H1 (cell line): ENCODE data around the gene PCDHA5. TPM values are rescaled to one million over a fixed set of nuclear protein-coding genes. Genes with fewer than 3 reads are reported as not detected.

Source experiments
- CTCF ChIA-PET: fragments of 300-600 bp; sonication (Branson Sonifier 250); formaldehyde crosslinking; loops from one replicate; lab custom pipeline; 2021; ENCODE audit not compliant: partially characterized antibody; lab: Charles Lee
- POLR2A ChIA-PET: fragments of 300-600 bp; sonication (Branson Sonifier 250); formaldehyde crosslinking; loops from one replicate; lab custom pipeline; 2021; ENCODE audit warnings: inconsistent platforms; ENCODE audit not compliant: partially characterized antibody; lab: Charles Lee
- DNase-seq, 2 experiments: peaks; one replicate each; pipeline versions ENCODE4 v3.0.0 to v3.0.0-alpha.2; 2010 to 2022; ENCODE audit warnings: low spot score in 2 of 2, low read depth in 1 of 2, mixed read lengths in 1 of 2
- FAIRE-seq: peaks from 2 replicates; lab custom pipeline; 2011; peaks lifted over from hg19 to GRCh38; lab: Jason Lieb, UNC
- H2AFZ ChIP-seq: 2 replicates; pipeline ENCODE4 v1.8.1; 2012; ENCODE audit warnings: low read length, inconsistent platforms
- H2AK5ac ChIP-seq: 2 replicates; pipeline ENCODE4 v1.6.1; 2013; ENCODE audit warnings: low read depth, low read length
- H2BK120ac ChIP-seq: replicated peaks from 2 replicates; pipeline ENCODE3; 2013; ENCODE audit warnings: low read depth, low read length, inconsistent platforms
- H2BK12ac ChIP-seq: 2 replicates; pipeline ENCODE4 v1.6.1; 2013; ENCODE audit warnings: low read depth, low read length
- H2BK15ac ChIP-seq: 2 replicates; pipeline ENCODE4 v1.6.1; 2013; ENCODE audit warnings: low read length
- H2BK20ac ChIP-seq: 2 replicates; pipeline ENCODE4 v1.6.1; 2013; ENCODE audit warnings: low read length
- H2BK5ac ChIP-seq: 2 replicates; pipeline ENCODE4 v1.6.1; 2013; ENCODE audit warnings: low read depth, low read length
- H3K14ac ChIP-seq: 2 replicates; pipeline ENCODE4 v1.6.1; 2013; ENCODE audit warnings: inconsistent platforms; ENCODE audit not compliant: insufficient read length
- H3K18ac ChIP-seq: 2 replicates; pipeline ENCODE4 v1.6.1; 2013; ENCODE audit warnings: low read length; ENCODE audit errors: extremely low read depth
- H3K23ac ChIP-seq: 2 replicates; pipeline ENCODE4 v1.6.1; 2013; ENCODE audit warnings: inconsistent platforms; ENCODE audit not compliant: insufficient read length
- H3K23me2 ChIP-seq: 2 replicates; pipeline ENCODE4 v1.6.1; 2013; ENCODE audit warnings: low read depth, low read length
- H3K27ac ChIP-seq: 2 replicates; pipeline ENCODE4 v1.6.1; 2011; ENCODE audit warnings: low read depth, low read length, inconsistent platforms
- H3K27me3 ChIP-seq, 4 experiments: replicated peaks in 1 of 4; 1 replicate in 1 of 4; 2 replicates in 3 of 4; pipeline versions ENCODE4 v1.6.1 to v1.8.1; 2011 to 2013; ENCODE audit warnings: low read length in 3 of 4, mild to moderate bottlenecking in 3 of 4, inconsistent platforms in 2 of 4, mixed read lengths in 2 of 4, moderate library complexity in 1 of 4; ENCODE audit not compliant: control insufficient read depth in 3 of 4, insufficient read depth in 3 of 4; ENCODE audit errors: extremely low read depth in 1 of 4
- H3K36me3 ChIP-seq, 4 experiments: 2 replicates each; pipeline versions ENCODE4 v1.6.1 to v1.8.1; 2011 to 2013; ENCODE audit warnings: mild to moderate bottlenecking in 4 of 4, low read length in 3 of 4, moderate library complexity in 2 of 4, control low read depth in 1 of 4, inconsistent platforms in 1 of 4; ENCODE audit not compliant: insufficient read depth in 4 of 4, control insufficient read depth in 2 of 4
- H3K4ac ChIP-seq: replicated peaks from 2 replicates; pipeline ENCODE3; 2013; ENCODE audit warnings: low read length, low read depth, mixed read lengths, inconsistent platforms; ENCODE audit not compliant: insufficient read length
- H3K4me1 ChIP-seq, 4 experiments: replicated peaks in 1 of 4; 1 replicate in 1 of 4; 2 replicates in 3 of 4; pipeline versions ENCODE4 v1.6.1 to v1.8.1; 2011 to 2013; ENCODE audit warnings: low read length in 3 of 4, inconsistent platforms in 2 of 4, mixed read lengths in 1 of 4; ENCODE audit not compliant: insufficient read depth in 4 of 4, control insufficient read depth in 3 of 4
- H3K4me2 ChIP-seq, 2 experiments: 2 replicates each; pipeline versions ENCODE4 v1.6.1 to v1.8.1; 2011 to 2013; ENCODE audit warnings: low read depth in 2 of 2, low read length in 2 of 2, control low read depth in 1 of 2, inconsistent platforms in 1 of 2, mild to moderate bottlenecking in 1 of 2; ENCODE audit not compliant: insufficient read depth in 1 of 2
- H3K4me3 ChIP-seq, 4 experiments: fragments of 200-600, 300-600 bp in 1 of 4; sonication (generic), shearing (Covaris generic), sonication (Bioruptor Twin) in 1 of 4; 2 replicates each; pipeline versions ENCODE4 v1.5.1 to v1.8.1; 2011 to 2016; ENCODE audit warnings: low read length in 4 of 4, low read depth in 3 of 4, control low read depth in 2 of 4, inconsistent platforms in 2 of 4, mild to moderate bottlenecking in 2 of 4, mixed read lengths in 1 of 4, moderate library complexity in 1 of 4; ENCODE audit not compliant: insufficient read depth in 2 of 4; ENCODE audit errors: extremely low read depth in 1 of 4
- H3K56ac ChIP-seq: replicated peaks from 2 replicates; pipeline ENCODE3; 2013; ENCODE audit warnings: low read depth, mild to moderate bottlenecking, mixed read lengths, low read length, inconsistent platforms; ENCODE audit not compliant: insufficient read length
- H3K79me1 ChIP-seq: 2 replicates; pipeline ENCODE4 v1.6.1; 2013; ENCODE audit warnings: low read depth, low read length, control low read depth
- H3K79me2 ChIP-seq, 2 experiments: 2 replicates each; pipeline versions ENCODE4 v1.6.1 to v1.8.1; 2012 to 2013; ENCODE audit warnings: low read length in 2 of 2, mild to moderate bottlenecking in 2 of 2, inconsistent platforms in 1 of 2; ENCODE audit not compliant: insufficient read depth in 2 of 2, control insufficient read depth in 1 of 2
- H3K9ac ChIP-seq, 4 experiments: replicated peaks in 1 of 4; 1 replicate in 1 of 4; 2 replicates in 3 of 4; pipeline versions ENCODE4 v1.6.1 to v1.8.1; 2011 to 2013; ENCODE audit warnings: low read depth in 3 of 4, low read length in 3 of 4, control low read depth in 2 of 4, mild to moderate bottlenecking in 2 of 4, moderate library complexity in 2 of 4, inconsistent platforms in 1 of 4; ENCODE audit errors: extremely low read depth in 1 of 4
- H3K9me3 ChIP-seq, 2 experiments: 2 replicates each; pipeline versions ENCODE4 v1.6.1 to v1.8.1; 2012 to 2013; ENCODE audit warnings: mild to moderate bottlenecking in 2 of 2, moderate library complexity in 2 of 2, control low read depth in 1 of 2, inconsistent platforms in 1 of 2, low read depth in 1 of 2, low read length in 1 of 2, mixed read lengths in 1 of 2; ENCODE audit not compliant: insufficient read depth in 2 of 2
- H4K20me1 ChIP-seq, 2 experiments: replicated peaks in 1 of 2; 2 replicates each; pipeline versions ENCODE3 to v1.8.1; 2011 to 2013; ENCODE audit warnings: inconsistent platforms in 2 of 2, low read length in 2 of 2, mild to moderate bottlenecking in 1 of 2; ENCODE audit not compliant: insufficient read depth in 2 of 2, control insufficient read depth in 1 of 2
- H4K5ac ChIP-seq: 2 replicates; pipeline ENCODE4 v1.6.1; 2013; ENCODE audit warnings: low read length, low read depth, mixed read lengths, inconsistent platforms; ENCODE audit not compliant: insufficient read length
- H4K8ac ChIP-seq: 2 replicates; pipeline ENCODE4 v1.8.0; 2013; ENCODE audit warnings: mild to moderate bottlenecking, moderate library complexity, low read length, inconsistent platforms; ENCODE audit not compliant: insufficient read depth; ENCODE audit errors: extremely low read depth
- H4K91ac ChIP-seq: replicated peaks from 2 replicates; pipeline ENCODE3; 2013; ENCODE audit warnings: low read length, mixed read lengths, inconsistent platforms; ENCODE audit not compliant: insufficient read length
- BCL11A ChIP-seq, 2 experiments: IDR thresholded peaks; one replicate each; pipeline ENCODE4 v1.6.1; 2011; ENCODE audit warnings: low read depth in 2 of 2, low read length in 2 of 2, mild to moderate bottlenecking in 2 of 2
- EGR1 ChIP-seq: IDR thresholded peaks from 2 replicates; pipeline ENCODE4 v1.6.1; 2011; ENCODE audit warnings: low read depth, low read length, borderline replicate concordance
- EZH2 ChIP-seq: fragments of 200-600 bp; sonication (generic); IDR thresholded peaks from 2 replicates; pipeline ENCODE4 v1.7.1; 2012; ENCODE audit warnings: low read depth, mild to moderate bottlenecking, moderate library complexity, low read length, inconsistent platforms; ENCODE audit not compliant: severe bottlenecking
- GABPA ChIP-seq: IDR thresholded peaks from 2 replicates; pipeline ENCODE4 v1.6.1; 2011; ENCODE audit warnings: mild to moderate bottlenecking, low read length, moderate library complexity, borderline replicate concordance; ENCODE audit not compliant: insufficient read depth
- HDAC2 ChIP-seq, 2 experiments: fragments of 300-600 bp in 1 of 2; sonication (generic) in 1 of 2; IDR thresholded peaks; 2 replicates each; pipeline ENCODE4 v1.6.1; 2011 to 2012; ENCODE audit warnings: low read depth in 2 of 2, low read length in 2 of 2, mild to moderate bottlenecking in 2 of 2, moderate library complexity in 2 of 2, borderline replicate concordance in 1 of 2, inconsistent platforms in 1 of 2
- HDAC6 ChIP-seq: IDR thresholded peaks from one replicate; pipeline ENCODE4 v1.7.1; 2012; ENCODE audit warnings: low read depth, mild to moderate bottlenecking, inconsistent platforms, low read length, moderate library complexity
- POLR2AphosphoS5 ChIP-seq: IDR thresholded peaks from 2 replicates; pipeline ENCODE4 v1.6.1; 2011; ENCODE audit warnings: low read depth, low read length
- RNF2 ChIP-seq: fragments of 200-900, 300-1000 bp; sonication (generic); IDR thresholded peaks from 2 replicates; pipeline ENCODE4 v1.7.1; 2016; ENCODE audit warnings: borderline replicate concordance, low read depth, mild to moderate bottlenecking, antibody characterized with exemption, low read length; ENCODE audit not compliant: poor library complexity, severe bottlenecking; ENCODE audit errors: missing control alignments
- RXRA ChIP-seq: IDR thresholded peaks from 2 replicates; pipeline ENCODE4 v1.6.1; 2011; ENCODE audit warnings: low read depth, mild to moderate bottlenecking, low read length, moderate library complexity; ENCODE audit not compliant: insufficient read depth
- SP2 ChIP-seq: IDR thresholded peaks from 2 replicates; pipeline ENCODE4 v1.6.1; 2012; ENCODE audit warnings: mild to moderate bottlenecking, low read length, inconsistent platforms
- SUZ12 ChIP-seq: fragments of 200-600 bp; sonication (generic); IDR thresholded peaks from 2 replicates; pipeline ENCODE4 v1.6.1; 2012; ENCODE audit warnings: mild to moderate bottlenecking, inconsistent platforms, low read length, moderate library complexity, mixed read lengths
- TCF12 ChIP-seq: IDR thresholded peaks from 2 replicates; pipeline ENCODE4 v1.6.1; 2011; ENCODE audit warnings: low read depth, mild to moderate bottlenecking, low read length
- WGBS, 2 experiments: shearing (Covaris generic) in 1 of 2; methylation state at CpG; one replicate each; pipeline versions ENCODE4 v1.1.6 to v1.1.7; 2013 to 2015; ENCODE audit warnings: low lambda C conversion rate in 2 of 2, mixed read lengths in 2 of 2, inconsistent platforms in 1 of 2, low coverage in 1 of 2, missing lambda C conversion rate in 1 of 2; ENCODE audit not compliant: insufficient replicate concordance in 2 of 2, insufficient coverage in 1 of 2, insufficient read length in 1 of 2; ENCODE audit errors: extremely low coverage in 1 of 2, missing lambda C conversion rate in 1 of 2; 5-methylcytosine and 5-hydroxymethylcytosine counted together
- polyA plus RNA-seq, 7 experiments: library from polyadenylated mRNA; depleted of rRNA in 3 of 7; stranded (reverse) in 5 of 7; unstranded in 2 of 7; fragments of >200 nt in 5 of 7; fragments of 200-250 nt in 2 of 7; gene quantifications; 1 replicate in 5 of 7; 2 replicates in 1 of 7; 4 replicates in 1 of 7; pipeline versions ENCODE4 v1.2.1 to v1.2.3, GENCODE V29; 2011 to 2013; ENCODE audit warnings: missing spikeins in 2 of 7, mixed read lengths in 2 of 7
- total RNA-seq: library from RNA; stranded (reverse); fragmentation: NEBNext Ultra II Directional; extraction: Animal tissue kit (Norgen Biotek cat#: 25700); gene quantifications from 2 replicates; pipeline ENCODE4 v1.2.1, GENCODE V29; 2021
- TF ChIP-seq, protein P1 (sequence below): IDR thresholded peaks from 2 replicates; pipeline ENCODE4 v1.6.1; 2011; ENCODE audit warnings: low read length, improper control_type of control experiment

PCDHA5 gene
- total and polyA plus RNA-seq, 2 of the 8 experiments (the other 6 are each of a cell fraction or from before 2014, with no cell fraction given): 0.33 to 0.76 TPM

DNA sequence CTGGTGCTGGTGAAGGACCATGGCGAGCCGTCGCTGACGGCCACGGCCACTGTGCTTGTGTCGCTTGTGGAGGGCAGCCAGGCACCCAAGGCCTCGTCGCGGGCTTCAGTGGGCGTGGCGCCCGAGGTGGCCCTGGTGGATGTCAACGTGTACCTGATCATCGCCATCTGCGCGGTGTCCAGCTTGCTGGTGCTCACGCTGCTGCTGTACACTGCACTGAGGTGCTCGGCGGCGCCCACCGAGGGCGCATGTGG, 36.5 kb downstream of the PCDHA5 start:
- FAIRE-seq: no peak
- TF ChIP-seq TCF12 (no peak), SUZ12 (no peak), POLR2AphosphoS5 (no peak), RNF2 (no peak), RXRA (no peak), SP2 (no peak), HDAC6 (no peak), BCL11A (IDR thresholded peaks at IDR 0.05; ENCODE audit: low read depth in 2 of 2, low read length in 2 of 2) (no peak), HDAC2 (IDR thresholded peaks at IDR 0.05; ENCODE audit: borderline replicate concordance in 1 of 2, low read depth in 2 of 2, low read length in 2 of 2) (no peak), EGR1 (no peak), GABPA (no peak), EZH2 (no peak)
- TF ChIP-seq, protein P1, sequence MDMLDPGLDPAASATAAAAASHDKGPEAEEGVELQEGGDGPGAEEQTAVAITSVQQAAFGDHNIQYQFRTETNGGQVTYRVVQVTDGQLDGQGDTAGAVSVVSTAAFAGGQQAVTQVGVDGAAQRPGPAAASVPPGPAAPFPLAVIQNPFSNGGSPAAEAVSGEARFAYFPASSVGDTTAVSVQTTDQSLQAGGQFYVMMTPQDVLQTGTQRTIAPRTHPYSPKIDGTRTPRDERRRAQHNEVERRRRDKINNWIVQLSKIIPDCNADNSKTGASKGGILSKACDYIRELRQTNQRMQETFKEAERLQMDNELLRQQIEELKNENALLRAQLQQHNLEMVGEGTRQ: no peak

More for the DNA sequence above, 36.5 kb downstream of the PCDHA5 start:
- H2BK15ac ChIP-seq: no peak overlapping the region
- DNase-seq: no peak
- H4K20me1 ChIP-seq: no peaks in the 10 kb centered on the region
- H4K91ac ChIP-seq: no peak overlapping the region
- peaks cover 6 to 22% of the 10 kb centered on the region in 2 experiments; a peak in 3 of 4 replicates for H3K9me3 ChIP-seq
- no peak overlapping the region for H2BK120ac ChIP-seq
- H3K4me2 ChIP-seq: 0 out of 4 replicates have a peak overlapping the region, but pooled peaks of 1 of the 2 experiments have one; percentile 13
- H3K18ac ChIP-seq: no peak overlapping the region
- no peaks in the 10 kb centered on the region for H3K4me1 ChIP-seq
- H3K27me3 ChIP-seq: no peaks in the 10 kb centered on the region
- no peaks in the 10 kb centered on the region for H3K79me2 ChIP-seq
- H4K5ac ChIP-seq: no peak overlapping the region
- H3K23me2 ChIP-seq: no peaks in the 10 kb centered on the region
- H3K56ac ChIP-seq: no peak overlapping the region
- no peak overlapping the region for H2BK5ac ChIP-seq
- no peak overlapping the region; the same call in 1 of the 2 replicates for H4K8ac ChIP-seq
- H3K4ac ChIP-seq: no peak overlapping the region
- no peak overlapping the region for H3K27ac ChIP-seq
- POLR2A ChIA-PET: no interaction called here
- no peak overlapping the region for H3K23ac ChIP-seq
- H2AFZ ChIP-seq: no peak overlapping the region
- CTCF ChIA-PET: interaction anchor here (0.9 to 3.4 kb wide), 4 partner anchors 11 to 34 kb away, joined by 3 to 23 read pairs (median 4); partner anchors contain the start of genes PCDHA11 and PCDHA6
- H3K79me1 ChIP-seq: no peaks in the 10 kb centered on the region
- no peak overlapping the region for H2BK12ac ChIP-seq
- H2AK5ac ChIP-seq: no peak overlapping the region
- H3K14ac ChIP-seq: no peak overlapping the region
- H3K4me3 ChIP-seq: no peak overlapping the region
- H2BK20ac ChIP-seq: no peak overlapping the region
- no CpG with 5 or more reads among the region's 22 CpGs for WGBS, 2 experiments
- no peak overlapping the region for H3K9ac ChIP-seq
- peaks cover 0 to 15% (median 3%) of the 10 kb centered on the region in 4 experiments; a peak in 3 of 8 replicates for H3K36me3 ChIP-seq
